HG03571 (cell line): ENCODE measurements around the gene MATN1.

Experiments
- ATAC-seq: cut with Tn5 transposase; IDR thresholded peaks from one replicate; pipeline ENCODE4 v1.9.1; 2021; ENCODE audit not compliant: unreplicated experiment

The MATN1 gene

GRCh38 chr1:30745834-30746208 lies 22.4 kb upstream of the MATN1 start:
- no peak for ATAC-seq

GRCh38 chr1:30745156-30745833 lies 21.9 kb upstream of the MATN1 start:
- no peak for ATAC-seq

GRCh38 chr1:30744060-30744756 lies 20.8 kb upstream of the MATN1 start:
- ATAC-seq: no peak

- ATAC-seq: no peak
Observed at GRCh38 chr1:30743584-30744059, 20.2 kb upstream of the MATN1 start.

GRCh38 chr1:30742963-30743559 lies 19.7 kb upstream of the MATN1 start:
- no peak for ATAC-seq

- no peak for ATAC-seq
Observed at GRCh38 chr1:30742300-30742962, 19.0 kb upstream of the MATN1 start.

GRCh38 chr1:30741239-30741894 lies 18.0 kb upstream of the MATN1 start:
- no peak for ATAC-seq

- ATAC-seq: no peak
Observed at GRCh38 chr1:30740251-30741238, 17.2 kb upstream of the MATN1 start.

GRCh38 chr1:30739601-30740000 lies 16.2 kb upstream of the MATN1 start:
- ATAC-seq: no peak

- no peak for ATAC-seq
Observed at GRCh38 chr1:30738715-30739559, 15.6 kb upstream of the MATN1 start.

- no peak for ATAC-seq
Observed at GRCh38 chr1:30738040-30738714, 14.8 kb upstream of the MATN1 start.

GRCh38 chr1:30737357-30738039 lies 14.1 kb upstream of the MATN1 start:
- ATAC-seq: no peak

- ATAC-seq: no peak
Observed at GRCh38 chr1:30735668-30736498, 12.5 kb upstream of the MATN1 start.

- no peak for ATAC-seq
Observed at GRCh38 chr1:30735124-30735523, 11.7 kb upstream of the MATN1 start.

GRCh38 chr1:30734580-30734979 lies 11.2 kb upstream of the MATN1 start:
- ATAC-seq: no peak

- no peak for ATAC-seq
Observed at GRCh38 chr1:30734106-30734505, 10.7 kb upstream of the MATN1 start.

GRCh38 chr1:30733493-30733892 lies 10.1 kb upstream of the MATN1 start:
- ATAC-seq: no peak
